Transverse colon (tissue), 4 donors: ENCODE data around the gene LIMS1. TPM values are rescaled to one million over a fixed set of nuclear protein-coding genes. Genes with fewer than 3 reads are reported as not detected.

ENCODE experiments used
- DNase-seq: peaks from one replicate; pipeline ENCODE4 v3.0.0-alpha.2; 2019
- H3K27ac ChIP-seq, 4 donors: fragments of 200-600 bp; sonication (generic); 2 replicates each; pipeline ENCODE4 v1.5.1; 2016 to 2018; ENCODE audit warnings: inconsistent platforms in 4 of 4
- H3K27me3 ChIP-seq: fragments of 200-600 bp; sonication (generic); 2 replicates; pipeline ENCODE4 v1.5.1; 2017; ENCODE audit warnings: inconsistent platforms
- H3K36me3 ChIP-seq, 4 donors: fragments of 200-600 bp; sonication (generic); 2 replicates each; pipeline ENCODE4 v1.5.1; 2017 to 2019; ENCODE audit warnings: inconsistent platforms in 4 of 4
- H3K4me1 ChIP-seq, 4 donors: fragments of 200-600 bp; sonication (generic); 2 replicates each; pipeline ENCODE4 v1.5.1; 2017 to 2020; ENCODE audit warnings: inconsistent platforms in 4 of 4
- H3K4me3 ChIP-seq, 4 donors: fragments of 200-600 bp; sonication (generic); 1 replicate in 1 of 4; 2 replicates in 3 of 4; pipeline versions ENCODE4 v1.5.1 to v1.6.1; 2017 to 2019; ENCODE audit warnings: inconsistent platforms in 4 of 4
- H3K9me3 ChIP-seq, 2 donors: fragments of 200-600 bp; sonication (generic); 2 replicates each; pipeline ENCODE4 v1.5.1; 2017 to 2019; ENCODE audit warnings: inconsistent platforms in 2 of 2
- EP300 ChIP-seq: sonication (generic); formaldehyde crosslinking; IDR thresholded peaks from one replicate; pipeline ENCODE4 v1.6.1; 2017; ENCODE audit warnings: antibody characterized with exemption, low read depth
- POLR2A ChIP-seq: fragments of 450-650 bp; IDR thresholded peaks from one replicate; pipeline ENCODE4 v1.6.1; 2016; ENCODE audit warnings: antibody characterized with exemption, mild to moderate bottlenecking, moderate library complexity
- POLR2AphosphoS5 ChIP-seq, 3 donors: sonication (generic); formaldehyde crosslinking; IDR thresholded peaks; one replicate each; pipeline ENCODE4 v1.6.1; 2016; ENCODE audit warnings: antibody characterized with exemption in 3 of 3
- WGBS, 2 donors: methylation state at CpG; one replicate each; pipeline ENCODE4 v1.1.5; 2018; ENCODE audit warnings: low coverage in 1 of 2; 5-methylcytosine and 5-hydroxymethylcytosine counted together
- in situ Hi-C, 4 donors: fragments of 200-750 bp; cut with MboI; loops; one replicate each; pipeline versions ENCODE4 v1.15.0 to v1.15.1; 2017; ENCODE audit warnings: low sequenced_read_pairs in 3 of 4, low pct_ligation_motif_present in 1 of 4, low pct_unique_long_range_greater_than_20kb in 1 of 4
- intact Hi-C: fragments of 100-400 bp; cut with DNase I; formaldehyde crosslinking; loops from one replicate; pipeline ENCODE4 v1.15.1; 2023; ENCODE audit warnings: low total_unique reads
- total RNA-seq, 4 donors: library from RNA; depleted of rRNA; stranded (reverse); fragments of >200 nt; gene quantifications; one replicate each; pipeline ENCODE4 v1.1.0, GENCODE V29; 2016
- TF ChIP-seq, protein P1 (sequence below), 5 experiments: fragments of 200-600 bp in 3 of 5; fragments of 450-650 bp in 2 of 5; sonication (generic) in 3 of 5; IDR thresholded peaks; 1 replicate in 2 of 5; 2 replicates in 3 of 5; pipeline ENCODE4 v1.5.1; 2016 to 2017; ENCODE audit warnings: antibody characterized with exemption in 5 of 5, inconsistent platforms in 3 of 5, mild to moderate bottlenecking in 2 of 5, moderate library complexity in 1 of 5

LIMS1 gene
- total RNA-seq, 4 donors from 2014 or later = 4.5 to 41.0 (median 24.1) TPM

DNA sequence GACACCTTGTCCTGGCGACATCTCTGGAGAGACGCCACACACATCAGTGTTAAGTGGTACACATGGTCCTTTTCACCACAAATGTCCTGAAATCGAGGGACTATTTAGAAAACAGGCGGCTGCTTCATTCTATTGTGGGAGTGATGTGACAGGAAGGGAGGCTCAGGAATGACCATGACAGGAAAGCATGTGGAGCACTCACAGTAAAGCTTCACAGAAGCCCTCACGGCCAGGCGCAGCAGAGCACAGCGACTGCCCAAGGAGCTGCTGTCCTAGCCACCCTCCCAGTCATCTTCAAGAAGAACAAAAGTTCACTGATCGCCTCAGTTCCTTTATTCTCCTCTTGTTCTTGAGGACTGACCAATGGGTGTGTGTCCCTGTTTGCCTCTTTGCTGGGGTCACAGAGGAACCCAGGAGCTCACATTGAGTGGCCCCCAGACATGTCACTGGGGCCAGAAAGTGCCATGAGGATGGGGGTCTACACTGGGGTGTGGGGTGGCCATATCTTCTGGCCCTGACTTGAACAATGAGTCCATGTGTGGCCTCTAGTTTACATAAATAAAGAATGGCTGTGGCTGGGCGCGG, 100.4 kb downstream of the LIMS1 start:
- DNase-seq = no peak
- Histone ChIP-seq H3K4me3 (no peak overlapping the region), H3K27ac (peak overlapping the region in 3 of 4 donors; percentile 21 to 47 (median 42)), H3K9me3 (no peaks in the 10 kb centered on the region), H3K36me3 (no peaks in the 10 kb centered on the region), H3K4me1 (peaks cover 16 to 75% (median 45%) of the 10 kb centered on the region in 4 donors), H3K27me3 (no peaks in the 10 kb centered on the region)
- no peak for TF ChIP-seq POLR2AphosphoS5 (IDR thresholded peaks at IDR 0.05)
- no peak for TF ChIP-seq EP300
- no peak for TF ChIP-seq POLR2A
- TF ChIP-seq, protein P1, sequence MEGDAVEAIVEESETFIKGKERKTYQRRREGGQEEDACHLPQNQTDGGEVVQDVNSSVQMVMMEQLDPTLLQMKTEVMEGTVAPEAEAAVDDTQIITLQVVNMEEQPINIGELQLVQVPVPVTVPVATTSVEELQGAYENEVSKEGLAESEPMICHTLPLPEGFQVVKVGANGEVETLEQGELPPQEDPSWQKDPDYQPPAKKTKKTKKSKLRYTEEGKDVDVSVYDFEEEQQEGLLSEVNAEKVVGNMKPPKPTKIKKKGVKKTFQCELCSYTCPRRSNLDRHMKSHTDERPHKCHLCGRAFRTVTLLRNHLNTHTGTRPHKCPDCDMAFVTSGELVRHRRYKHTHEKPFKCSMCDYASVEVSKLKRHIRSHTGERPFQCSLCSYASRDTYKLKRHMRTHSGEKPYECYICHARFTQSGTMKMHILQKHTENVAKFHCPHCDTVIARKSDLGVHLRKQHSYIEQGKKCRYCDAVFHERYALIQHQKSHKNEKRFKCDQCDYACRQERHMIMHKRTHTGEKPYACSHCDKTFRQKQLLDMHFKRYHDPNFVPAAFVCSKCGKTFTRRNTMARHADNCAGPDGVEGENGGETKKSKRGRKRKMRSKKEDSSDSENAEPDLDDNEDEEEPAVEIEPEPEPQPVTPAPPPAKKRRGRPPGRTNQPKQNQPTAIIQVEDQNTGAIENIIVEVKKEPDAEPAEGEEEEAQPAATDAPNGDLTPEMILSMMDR (IDR thresholded peaks at IDR 0.05) = no peak
- intact Hi-C loops = no loop called here
- in situ Hi-C loops = no loop called here
- WGBS, 2 donors = 87 to 100% methylated on average over 2 to 10 of the region's 10 CpGs

DNA sequence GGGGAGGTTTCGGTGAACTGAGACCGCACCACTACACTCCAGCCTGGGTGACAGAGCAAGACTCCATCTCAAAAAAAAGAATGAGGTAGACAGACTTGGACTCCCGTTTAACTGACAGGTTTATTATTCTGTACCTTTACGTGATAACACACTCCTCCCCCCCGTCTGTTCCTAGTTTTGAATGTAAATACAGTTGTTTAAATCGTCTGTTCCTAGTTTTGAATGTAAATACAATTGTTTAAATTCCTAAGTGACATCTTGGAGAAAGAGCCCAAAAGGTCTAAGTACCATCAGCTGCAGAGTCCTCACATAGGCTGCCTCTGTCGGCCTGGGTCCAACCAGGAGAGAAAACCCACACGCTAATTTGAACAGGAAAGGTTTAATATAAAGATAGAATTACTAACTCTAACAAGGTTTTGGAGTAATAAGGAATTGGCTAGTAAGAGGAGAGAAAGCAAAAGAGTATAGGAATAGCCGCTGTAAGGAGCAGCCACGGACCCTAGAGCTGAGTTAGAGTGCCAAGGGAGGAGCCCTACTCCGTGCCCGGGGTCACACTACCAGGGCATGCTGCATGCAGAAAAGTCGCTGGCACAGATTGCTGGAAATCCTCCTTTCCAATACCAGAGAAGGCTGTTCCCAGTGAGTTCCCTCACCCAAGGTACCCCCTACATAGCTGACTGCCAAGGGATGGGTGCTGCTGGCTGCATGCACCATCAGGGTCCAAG, 101.5 kb downstream of the LIMS1 start:
- 55 to 62% methylated on average over 5 to 13 of the region's 13 CpGs for WGBS, 2 donors
- TF ChIP-seq POLR2A = no peak
- no peak for TF ChIP-seq POLR2AphosphoS5 (IDR thresholded peaks at IDR 0.05)
- TF ChIP-seq EP300 = no peak
- TF ChIP-seq, protein P1 (IDR thresholded peaks at IDR 0.05) = no peak
- in situ Hi-C loops (no loop called here), intact Hi-C loops (no loop called here)
- H3K36me3 ChIP-seq = no peaks in the 10 kb centered on the region
- peaks cover 16 to 79% (median 45%) of the 10 kb centered on the region in 4 donors for H3K4me1 ChIP-seq
- H3K9me3 ChIP-seq = no peaks in the 10 kb centered on the region
- no peaks in the 10 kb centered on the region for H3K27me3 ChIP-seq
- no peak for DNase-seq
- no peak overlapping the region for H3K4me3 ChIP-seq
- peak overlapping the region; percentile 6 to 63 (median 17) for H3K27ac ChIP-seq

DNA sequence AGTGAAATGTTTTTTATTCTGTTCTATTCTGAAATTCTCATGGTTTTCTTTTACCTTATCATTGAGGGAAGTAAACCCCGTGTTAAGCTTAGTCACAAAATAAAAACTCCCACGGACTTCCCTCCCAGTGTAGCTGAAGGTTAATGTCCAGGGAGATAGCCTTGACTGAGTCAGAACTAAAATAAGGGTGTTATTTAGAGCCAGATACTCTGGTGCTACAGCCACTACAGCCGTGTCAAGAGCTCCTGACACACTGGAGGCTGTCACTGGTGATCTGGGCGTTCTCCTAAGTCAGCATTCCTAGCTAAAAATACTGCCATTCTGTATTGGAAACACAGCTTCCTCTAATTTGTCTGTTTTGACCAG, 103.0 kb downstream of the LIMS1 start:
- Histone ChIP-seq H3K9me3 (no peaks in the 10 kb centered on the region), H3K36me3 (no peaks in the 10 kb centered on the region), H3K27me3 (no peaks in the 10 kb centered on the region), H3K4me1 (peaks cover 16 to 72% (median 38%) of the 10 kb centered on the region in 4 donors), H3K4me3 (no peak overlapping the region), H3K27ac (peak overlapping the region in 3 of 4 donors; percentile 17 to 41 (median 37))
- no peak for TF ChIP-seq POLR2AphosphoS5 (IDR thresholded peaks at IDR 0.05)
- no peak for TF ChIP-seq EP300
- intact Hi-C loops = no loop called here
- no peak for DNase-seq
- WGBS, 2 donors = 35 to 49% methylated on average over 4 of the region's 4 CpGs
- in situ Hi-C loops = no loop called here

DNA sequence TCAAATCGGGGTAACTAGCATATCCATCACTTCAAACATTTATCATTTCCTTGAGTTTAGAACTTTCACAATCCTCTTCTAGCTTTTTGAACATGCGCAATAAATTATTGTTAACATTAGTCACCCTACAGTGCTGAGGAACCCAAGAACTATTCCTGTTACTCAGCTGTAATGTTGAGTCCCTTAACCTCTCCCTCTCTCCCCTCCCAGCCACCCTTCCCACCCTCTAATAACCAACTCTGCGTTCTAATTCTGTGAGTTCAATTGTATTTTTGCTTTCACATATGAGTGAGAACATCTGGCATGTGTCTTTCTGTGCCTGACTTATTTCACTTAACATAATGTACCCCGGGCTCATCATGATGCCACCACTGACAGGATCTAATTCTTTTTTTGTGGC, 106.5 kb downstream of the LIMS1 start:
- intact Hi-C loops = no loop called here
- H3K4me1 ChIP-seq = peaks cover 9 to 40% (median 11%) of the 10 kb centered on the region in 4 donors
- H3K9me3 ChIP-seq = no peaks in the 10 kb centered on the region
- DNase-seq = no peak
- H3K27me3 ChIP-seq = no peaks in the 10 kb centered on the region
- 54 to 58% methylated on average over 4 of the region's 4 CpGs for WGBS, 2 donors
- no peak for TF ChIP-seq POLR2AphosphoS5 (IDR thresholded peaks at IDR 0.05)
- TF ChIP-seq, protein P1 (IDR thresholded peaks at IDR 0.05) = no peak
- no peak for TF ChIP-seq POLR2A
- in situ Hi-C loops = no loop called here
- H3K36me3 ChIP-seq = no peaks in the 10 kb centered on the region
- peak overlapping the region in 1 of 4 donors; percentile 4 for H3K27ac ChIP-seq
- no peak overlapping the region for H3K4me3 ChIP-seq
